Measurements from ENCODE around the gene WDR46. TPM values are rescaled to one million over a fixed set of nuclear protein-coding genes. Genes with fewer than 3 reads are reported as not detected.
"Not testable (repeated sequence)": the region's sequence is repeated elsewhere in the genome, so short reads cannot be mapped to it uniquely, and the experiment has no call there.

The WDR46 gene
- total RNA-seq, 1 donor from 2014 or later: 66.6 TPM

DNA sequence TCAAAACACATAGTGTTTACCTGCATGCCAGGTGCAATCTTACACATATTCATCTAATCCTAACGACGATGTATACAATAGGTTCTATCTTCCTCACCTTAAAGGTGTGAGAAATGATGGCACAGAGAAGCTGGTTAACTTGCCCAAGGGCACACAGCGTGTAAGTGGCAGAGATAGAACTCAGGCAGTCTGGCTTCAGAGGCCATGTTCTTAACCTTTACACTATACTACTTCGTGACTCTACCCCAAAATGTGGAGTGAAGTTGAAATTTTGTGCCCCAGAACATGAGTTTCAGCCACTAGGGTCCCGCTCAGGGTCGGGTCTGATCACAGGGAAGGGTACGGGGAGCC, 17.9 kb downstream of the WDR46 start:
- no peak for DNase-seq (ENCODE audit: low read depth in 2 of 2)

DNA sequence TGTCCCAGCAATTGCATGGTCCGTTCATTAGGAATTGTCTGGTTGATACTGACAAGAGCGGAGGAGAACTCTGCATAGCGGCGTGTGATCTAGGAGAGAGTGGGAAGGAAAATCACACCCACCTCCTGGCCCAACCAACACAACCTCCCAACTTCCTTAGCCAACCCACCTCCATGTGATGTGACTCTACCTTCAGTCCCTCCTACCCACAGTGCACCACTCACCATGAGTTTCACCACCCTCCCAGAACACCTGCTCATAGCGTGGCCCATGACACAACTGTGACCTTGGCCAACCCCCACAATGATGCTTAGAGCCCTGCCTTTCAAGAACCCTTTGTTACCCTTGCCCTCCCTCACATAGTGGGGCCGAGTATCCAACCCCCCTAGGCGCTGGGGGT, 25.0 kb downstream of the WDR46 start:
- no peak for DNase-seq (ENCODE audit: low read depth in 2 of 2)

DNA sequence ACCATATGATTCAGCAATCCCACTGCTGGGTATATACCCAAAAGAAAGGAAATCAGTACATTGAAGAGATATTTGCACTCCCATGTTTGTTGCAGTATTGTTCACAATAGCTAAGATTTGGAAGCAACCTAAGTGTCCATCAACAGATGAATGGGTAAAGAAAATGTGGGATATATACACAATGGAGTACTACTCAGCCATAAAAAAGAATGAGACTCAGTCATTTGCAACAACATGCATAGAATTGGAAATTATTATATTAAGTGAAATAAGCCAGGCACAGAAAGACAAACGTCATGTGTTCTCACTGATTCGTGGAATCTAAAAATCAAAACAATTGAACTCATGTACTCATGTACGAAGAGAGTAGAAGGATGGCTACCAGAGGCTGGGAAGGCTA, 26.5 kb downstream of the WDR46 start:
- not testable (repeated sequence) for DNase-seq (ENCODE audit: low read depth in 2 of 2)

DNA sequence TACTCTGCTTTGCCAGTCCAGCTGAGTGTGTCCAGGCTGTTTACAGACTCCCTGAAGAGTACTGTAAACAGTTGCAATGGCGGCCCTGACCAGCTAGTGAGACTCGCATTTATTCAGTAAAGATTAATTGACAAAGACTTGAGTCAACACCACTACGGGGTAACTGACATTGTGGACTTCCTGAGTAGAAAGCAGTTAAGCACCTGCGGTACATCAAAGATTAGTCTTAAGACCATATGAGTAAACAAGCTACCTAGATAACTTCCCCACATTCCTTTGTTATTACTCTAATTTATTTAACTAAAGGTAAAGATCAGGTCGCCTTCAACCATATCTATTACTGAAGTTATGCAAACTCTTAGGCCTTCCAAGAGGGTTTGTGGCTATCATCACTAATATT, 30.0 kb downstream of the WDR46 start:
- DNase-seq (ENCODE audit: low read depth in 2 of 2): no peak

DNA sequence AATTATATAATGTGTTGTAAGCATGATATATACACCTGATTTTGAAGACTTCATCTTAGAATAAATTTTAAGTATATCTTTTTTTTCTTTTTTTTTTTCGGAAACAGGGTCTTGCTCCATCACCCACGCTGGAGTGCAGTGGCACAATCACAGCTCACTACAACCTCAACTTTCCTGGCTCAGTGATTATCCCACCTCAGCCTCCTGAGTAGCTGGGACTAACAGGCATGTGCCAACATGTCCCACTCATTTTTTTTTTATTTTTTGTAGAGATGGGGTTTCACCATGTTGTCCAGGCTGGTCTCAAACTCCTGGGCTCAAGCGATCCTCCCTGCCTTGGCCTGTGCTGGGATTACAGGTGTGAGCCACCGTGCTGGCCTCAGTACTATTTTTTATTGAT, 34.4 kb downstream of the WDR46 start:
- no peak for DNase-seq (ENCODE audit: low read depth in 2 of 2)

DNA sequence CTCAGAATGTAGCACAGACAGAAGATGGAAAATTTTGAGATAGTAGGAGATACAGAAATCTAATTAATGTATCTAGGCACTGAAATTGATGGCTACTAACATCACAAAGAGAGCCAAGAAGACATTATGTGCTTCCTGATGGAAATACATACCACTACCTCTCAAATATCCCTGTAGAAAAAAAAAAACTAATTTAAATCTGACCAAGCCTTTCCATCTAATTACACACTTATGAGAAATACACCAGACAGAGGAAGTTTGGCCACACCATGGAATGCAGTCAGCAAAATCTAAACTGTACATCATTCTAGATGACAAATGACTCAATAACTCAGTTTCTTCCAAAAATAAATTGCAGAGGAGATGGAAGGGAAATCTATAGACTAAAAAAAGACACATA, 36.3 kb downstream of the WDR46 start:
- no peak for DNase-seq (ENCODE audit: low read depth in 2 of 2)

DNA sequence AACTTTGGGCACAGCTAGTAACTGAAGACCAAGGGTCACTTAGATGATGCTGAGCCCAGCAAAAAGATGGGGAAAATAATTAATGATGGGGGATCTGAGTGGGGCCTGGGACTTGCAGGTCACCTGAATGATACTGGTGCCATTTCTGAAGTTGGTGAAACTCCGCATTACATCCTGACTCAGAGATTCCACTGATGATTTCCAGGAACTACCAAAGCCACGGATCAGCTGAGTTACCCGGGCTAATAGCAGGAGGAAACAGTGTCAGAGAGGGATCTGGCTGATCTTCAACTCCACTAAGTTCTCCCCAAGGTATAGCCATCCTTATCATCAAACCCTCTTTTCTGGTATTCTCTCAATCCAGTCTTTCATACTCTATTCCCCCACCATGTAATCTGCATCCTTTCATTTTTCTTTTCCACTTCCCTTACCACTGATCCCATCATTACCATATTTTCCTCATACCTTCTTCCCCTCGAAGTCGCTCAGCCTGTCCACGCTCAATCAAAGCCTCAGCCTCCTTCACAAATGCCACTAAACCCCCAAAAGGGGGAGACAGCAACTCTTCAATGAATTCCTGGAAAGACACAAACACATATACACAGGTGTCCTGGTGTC, 37.5 kb downstream of the WDR46 start:
- no peak for DNase-seq (ENCODE audit: low read depth in 2 of 2)

DNA sequence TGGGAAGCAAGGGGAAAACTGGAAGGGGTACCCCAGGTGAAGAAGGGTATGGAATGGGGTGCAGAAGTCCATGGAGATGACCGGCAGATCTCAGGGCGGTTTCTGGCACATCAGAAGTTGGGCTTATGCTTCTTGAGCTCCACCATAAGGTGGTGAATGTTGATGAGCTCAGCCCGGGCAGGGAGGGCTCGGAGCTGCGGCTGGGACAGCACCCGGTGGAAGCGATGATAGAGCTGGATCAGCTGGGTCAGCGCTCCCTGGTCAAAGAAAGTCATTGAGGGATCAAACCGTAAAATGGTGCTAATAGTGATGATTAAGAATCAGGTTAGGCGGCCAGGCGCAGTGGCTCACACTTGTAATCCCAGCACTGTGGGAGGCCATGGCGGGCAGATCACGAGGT, 38.3 kb downstream of the WDR46 start:
- no peak for DNase-seq (ENCODE audit: low read depth in 2 of 2)

DNA sequence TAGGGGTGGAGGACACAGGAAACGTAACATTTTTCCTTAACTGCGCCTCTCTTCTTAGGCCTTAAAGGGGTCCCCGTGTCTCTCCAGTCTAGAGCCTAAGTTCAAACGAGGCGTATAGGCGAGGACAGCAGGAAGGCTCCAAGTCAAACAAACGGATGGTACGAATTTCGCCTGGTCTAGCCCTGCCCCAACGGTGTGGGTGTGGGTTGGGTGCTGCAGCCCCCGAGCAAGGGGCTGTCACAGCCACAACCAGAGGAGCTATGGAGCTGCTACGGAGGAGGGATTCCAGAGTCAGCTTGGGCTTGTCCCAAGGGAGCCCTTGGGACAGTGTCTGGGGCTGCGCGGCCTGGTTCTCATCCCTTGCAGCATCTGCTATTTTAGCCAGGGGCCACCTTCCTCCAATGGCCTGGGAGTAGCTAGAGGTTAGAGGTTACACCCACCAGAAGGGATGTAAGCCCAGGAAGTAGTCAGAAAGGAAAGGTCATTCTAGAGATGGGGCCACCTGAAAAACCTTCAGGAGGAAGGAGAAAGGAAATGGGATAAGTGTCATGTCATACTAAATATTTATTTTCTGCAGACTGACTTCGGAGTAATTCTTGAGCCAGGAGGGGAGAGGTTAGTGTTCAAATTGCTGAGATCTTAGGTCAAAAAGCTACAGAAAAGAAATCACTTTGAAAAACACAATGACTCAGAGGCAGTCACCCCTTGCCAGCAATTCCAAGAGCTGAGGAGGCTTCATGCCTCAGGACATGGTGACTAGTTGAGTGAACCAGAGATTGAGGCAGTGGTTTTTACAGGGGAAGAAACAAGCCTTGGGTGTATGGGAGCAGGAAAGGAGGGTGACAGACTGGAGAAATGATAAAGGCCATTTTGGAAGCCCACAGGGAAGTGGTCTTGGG, 39.1 kb downstream of the WDR46 start:
- DNase-seq (ENCODE audit: low read depth in 2 of 2): peak in 1 of 2 donors; percentile 35

DNA sequence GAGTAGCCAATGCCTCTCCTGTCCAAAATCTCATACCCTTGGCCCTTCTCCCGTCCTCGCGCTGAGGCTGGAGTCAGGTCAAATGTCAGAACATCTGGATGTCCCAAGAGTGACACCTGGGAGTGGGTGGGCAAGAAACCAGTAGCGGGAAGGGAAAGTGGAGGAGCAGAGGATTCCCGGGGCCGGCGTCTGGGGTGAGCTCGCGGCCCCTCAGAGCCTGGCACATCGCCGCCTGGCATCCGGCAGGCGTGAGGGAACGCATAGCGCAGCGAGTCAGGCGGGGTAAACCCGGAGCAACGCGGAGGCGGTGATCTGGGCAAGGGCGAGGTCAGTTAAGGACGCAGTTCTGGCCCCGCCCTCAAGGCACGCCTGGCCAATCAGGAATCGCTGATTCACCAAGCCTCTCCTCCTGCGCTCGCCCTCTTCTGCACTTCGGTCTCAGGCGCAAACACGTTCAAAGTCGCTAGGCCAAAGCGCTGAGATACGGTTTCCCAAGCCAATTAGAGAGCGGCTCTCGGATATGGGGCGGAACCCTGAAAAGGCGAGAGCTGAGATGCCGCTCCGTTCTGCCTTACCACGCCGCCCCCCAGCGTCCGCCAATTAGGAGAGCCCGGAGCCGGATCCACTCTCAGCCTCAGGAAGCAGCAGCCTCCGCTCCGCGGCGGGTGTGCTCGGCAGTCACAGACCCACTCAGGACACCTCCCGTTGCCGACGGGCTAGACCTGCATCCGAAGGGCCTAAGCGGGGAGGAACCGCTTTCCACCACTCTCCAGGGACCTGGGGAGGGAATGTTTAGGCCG, 39.9 kb downstream of the WDR46 start:
- peak; percentile 97 to 99 for DNase-seq (ENCODE audit: low read depth in 2 of 2)

DNA sequence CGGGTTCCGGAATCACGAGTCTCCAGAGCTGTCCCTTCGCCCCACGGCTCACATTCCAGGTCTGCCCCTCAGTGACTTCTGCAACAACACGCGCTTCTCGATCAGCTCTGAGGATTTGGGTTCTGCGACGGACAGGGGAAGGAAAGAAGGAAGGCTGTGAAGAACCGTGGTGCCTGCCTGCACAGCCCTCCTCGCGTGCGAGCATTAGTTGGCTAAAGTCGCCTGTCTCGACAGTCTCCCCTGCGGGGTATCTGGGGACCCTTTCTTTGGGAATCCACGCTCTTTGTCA, 40.5 kb downstream of the WDR46 start:
- DNase-seq (ENCODE audit: low read depth in 2 of 2): no peak

DNA sequence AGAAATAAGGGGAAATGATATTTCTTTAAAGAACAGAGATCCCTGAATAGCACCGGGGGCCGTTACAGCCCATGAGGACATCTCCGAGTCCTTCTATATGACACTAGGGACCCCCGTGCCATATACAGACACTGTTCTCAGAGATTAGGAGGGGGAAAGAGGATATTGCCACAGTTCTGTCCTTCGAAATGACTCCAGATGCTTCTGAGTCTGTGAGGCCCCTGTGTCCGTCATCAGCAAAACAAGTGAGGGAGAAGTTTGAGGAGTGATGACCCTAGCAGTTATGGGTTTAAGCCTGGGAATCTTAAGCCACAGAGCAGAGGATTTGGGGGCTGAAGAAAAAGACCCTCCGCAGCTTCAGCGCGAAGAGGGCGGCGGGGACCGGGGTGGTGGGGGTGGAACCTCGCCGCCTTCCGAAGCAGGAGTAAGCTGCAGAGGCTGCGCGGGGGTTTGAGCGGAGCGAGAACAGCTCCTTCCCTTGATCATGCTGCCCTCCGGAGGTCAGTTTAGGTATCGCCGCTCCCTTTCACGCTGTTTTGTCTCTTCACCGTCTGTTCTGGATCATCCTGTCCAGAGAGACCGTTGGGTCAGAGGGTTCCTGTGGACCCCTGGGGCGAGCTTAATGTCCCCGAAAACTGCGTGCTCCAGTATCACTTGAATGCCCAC, 40.9 kb downstream of the WDR46 start:
- peak; percentile 68 to 85 for DNase-seq (ENCODE audit: low read depth in 2 of 2)

DNA sequence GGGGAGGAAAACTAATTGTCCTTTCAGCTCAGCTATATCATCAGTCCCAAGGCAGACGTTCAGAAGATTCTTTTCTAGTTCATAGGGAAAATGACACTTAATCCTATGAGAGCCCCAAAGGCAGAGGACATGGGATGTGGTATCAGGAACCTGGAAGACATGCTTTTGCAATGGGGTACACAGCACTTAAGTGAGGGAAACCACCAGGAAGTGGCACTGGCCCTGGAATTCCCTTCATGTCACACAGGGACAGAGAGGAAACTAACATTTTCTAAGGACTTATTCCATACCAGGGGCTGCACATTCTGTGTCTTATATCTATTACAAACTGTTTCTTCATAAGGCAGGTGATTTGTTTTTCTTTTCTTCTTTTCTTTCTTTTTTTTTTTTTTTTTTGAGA, 45.6 kb downstream of the WDR46 start:
- no peak for DNase-seq (ENCODE audit: low read depth in 2 of 2)

DNA sequence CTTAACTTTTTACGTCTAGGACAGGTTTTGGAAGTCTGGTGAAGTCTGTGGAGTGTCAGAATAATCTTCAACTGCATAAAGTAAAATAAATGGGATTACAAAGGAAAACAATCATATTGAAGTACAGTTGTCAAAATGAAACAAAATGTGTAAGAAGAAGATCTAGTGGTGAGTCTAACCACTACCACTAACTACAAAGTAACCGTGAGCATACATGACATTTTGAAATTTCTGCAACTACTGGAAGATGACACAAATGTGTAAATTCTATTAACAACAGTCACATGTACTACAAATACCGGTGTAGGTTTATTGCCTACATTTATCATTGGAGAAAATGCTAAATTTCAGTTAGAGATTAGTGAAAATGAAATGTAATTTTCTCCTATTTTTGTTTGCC, 47.1 kb downstream of the WDR46 start:
- no peak for DNase-seq (ENCODE audit: low read depth in 2 of 2)

DNA sequence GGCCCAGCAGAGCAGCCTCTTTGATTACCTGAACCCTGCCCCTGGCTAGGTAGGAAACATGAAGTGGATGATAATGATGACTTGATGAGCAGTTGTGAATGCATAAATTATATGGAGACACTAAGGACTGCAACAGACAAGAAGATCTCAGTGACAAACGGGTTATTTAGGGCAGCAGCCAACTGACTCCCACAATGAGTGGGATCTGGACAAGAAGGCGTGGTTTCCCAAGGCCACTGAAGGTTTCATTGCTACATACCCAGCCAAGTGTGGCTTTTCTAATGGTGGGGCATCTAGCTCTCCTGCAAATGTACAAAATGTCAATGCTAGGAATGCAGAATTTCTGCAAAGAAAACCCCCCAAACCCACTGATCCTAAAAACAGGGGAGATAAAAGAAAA, 51.3 kb downstream of the WDR46 start:
- no peak for DNase-seq (ENCODE audit: low read depth in 2 of 2)

DNA sequence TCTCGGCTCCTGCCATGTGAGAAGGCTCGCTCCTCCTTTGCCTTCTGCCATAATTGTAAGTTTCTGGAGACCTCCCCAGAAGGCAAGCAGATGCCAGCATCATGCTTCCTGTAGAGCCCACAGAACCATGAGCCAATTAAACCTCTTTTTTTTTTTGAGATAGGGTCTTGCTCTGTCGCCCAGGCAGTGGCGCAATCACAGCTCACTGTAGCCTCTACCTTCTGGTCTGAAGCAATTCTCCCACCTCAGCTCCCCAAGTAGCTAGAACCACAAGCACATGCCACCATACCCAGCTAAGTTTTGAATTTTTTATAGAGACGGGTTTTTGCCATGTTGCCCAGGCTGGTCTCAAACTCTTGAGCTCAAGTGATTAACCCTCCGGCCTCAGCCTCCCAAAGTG, 52.2 kb downstream of the WDR46 start:
- no peak for DNase-seq (ENCODE audit: low read depth in 2 of 2)

DNA sequence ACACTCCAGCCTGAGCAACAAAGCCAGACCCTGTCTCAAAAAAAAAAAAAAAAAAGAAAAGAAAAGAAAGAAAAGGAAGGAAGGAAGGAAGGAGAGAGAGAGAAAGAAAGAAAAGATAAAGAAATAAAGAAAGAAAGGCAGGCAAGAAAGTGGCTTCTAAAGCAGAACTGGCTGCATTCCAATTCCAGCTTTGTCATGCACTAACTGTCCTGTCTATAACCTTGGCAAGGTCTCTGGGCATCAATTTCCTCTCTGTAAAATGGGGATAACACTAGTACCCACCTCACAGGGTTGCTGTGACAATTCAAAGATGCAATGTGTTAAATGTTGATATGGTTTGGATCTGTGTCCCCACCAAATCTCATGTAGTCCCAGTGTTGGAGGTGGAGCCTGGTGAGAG, 52.7 kb downstream of the WDR46 start:
- DNase-seq (ENCODE audit: low read depth in 2 of 2): no peak

DNA sequence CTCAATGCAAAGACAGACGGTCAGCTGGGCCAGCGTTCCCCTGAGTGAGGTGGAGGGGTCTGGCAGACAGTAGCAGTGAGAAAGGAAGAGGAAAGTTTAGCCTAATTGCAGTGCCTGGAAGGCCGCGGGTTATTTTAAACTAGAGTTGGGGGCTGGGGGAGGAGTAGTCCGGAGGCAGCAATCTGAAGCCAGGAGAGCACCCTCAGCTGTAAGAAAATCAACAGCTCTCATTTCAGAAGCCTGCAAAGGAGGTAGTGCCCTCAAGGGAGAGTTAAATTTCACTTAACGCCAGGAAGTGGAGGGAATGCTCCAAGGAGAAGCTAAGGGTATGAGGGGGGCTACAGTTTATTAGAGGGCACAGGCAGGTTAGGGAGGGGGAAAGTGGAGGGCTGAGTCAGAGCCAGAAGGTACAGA, 53.8 kb downstream of the WDR46 start:
- no peak for DNase-seq (ENCODE audit: low read depth in 2 of 2)

All from dermis microvascular lymphatic vessel endothelial cell (primary cell).